HL-60 (cell line): ENCODE data around the gene BLMH.

Experiments
- DNase-seq, 2 experiments: peaks; one replicate each; pipeline ENCODE4 v3.0.0-alpha.2; 2010 to 2020; ENCODE audit warnings: low read depth in 1 of 2, low spot score in 1 of 2
- H3K27ac ChIP-seq: fragments of 250-450 bp; sonication (Bioruptor Pico); replicated peaks from 2 replicates; pipeline ENCODE4 v1.5.1; 2020; ENCODE audit warnings: mild to moderate bottlenecking, moderate library complexity
- H3K27me3 ChIP-seq: fragments of 250-450 bp; sonication (Bioruptor Pico); 2 replicates; pipeline ENCODE4 v1.5.1; 2021; ENCODE audit warnings: mild to moderate bottlenecking, moderate library complexity; ENCODE audit not compliant: insufficient read depth, poor library complexity, severe bottlenecking
- H3K4me3 ChIP-seq: replicated peaks from 2 replicates; pipeline ENCODE4 v1.5.1; 2011; ENCODE audit warnings: mild to moderate bottlenecking, control low read depth, low read length; ENCODE audit not compliant: insufficient read depth
- GABPA ChIP-seq: IDR thresholded peaks from 2 replicates; pipeline ENCODE4 v1.6.1; 2012; ENCODE audit warnings: low read depth
- POLR2AphosphoS5 ChIP-seq: IDR thresholded peaks from 2 replicates; pipeline ENCODE4 v1.6.1; 2012; ENCODE audit warnings: low read depth
- SPI1 ChIP-seq: IDR thresholded peaks from 2 replicates; pipeline ENCODE4 v1.6.1; 2012; ENCODE audit warnings: low read depth, mild to moderate bottlenecking, borderline replicate concordance
- TF ChIP-seq, protein P1 (sequence below): IDR thresholded peaks from 2 replicates; pipeline ENCODE4 v1.6.1; 2012; ENCODE audit warnings: low read depth; ENCODE audit not compliant: insufficient replicate concordance
- TF ChIP-seq, protein P2 (sequence below): IDR thresholded peaks from one replicate; pipeline ENCODE4 v1.5.1; 2011; ENCODE audit warnings: low read length, control low read depth, inconsistent platforms; ENCODE audit not compliant: insufficient read depth

Gene BLMH

DNA sequence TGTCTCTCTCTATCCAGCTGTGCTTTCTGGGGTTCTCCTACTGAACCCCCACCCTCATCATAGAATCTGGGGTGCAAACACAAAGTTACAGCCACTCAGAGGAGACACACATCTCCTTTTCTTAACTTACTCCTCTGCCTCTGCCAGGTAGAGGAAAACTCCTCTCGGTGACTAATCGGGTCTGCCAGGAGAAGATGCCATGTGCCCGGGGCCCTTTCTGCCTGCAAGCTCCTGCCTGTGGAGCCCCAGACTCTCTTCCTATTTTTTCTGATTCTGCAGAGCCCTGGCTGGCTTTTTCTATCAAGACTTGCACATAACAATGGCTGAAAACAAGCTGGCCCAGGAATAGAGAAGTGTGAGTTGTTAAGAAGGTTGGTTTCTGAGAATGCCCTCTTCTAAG, 66.6 kb downstream of the BLMH start:
- H3K27ac ChIP-seq, result no peak overlapping the region
- no peak overlapping the region for H3K4me3 ChIP-seq
- H3K27me3 ChIP-seq, result no peaks in the 10 kb centered on the region
- DNase-seq, result no peak
- TF ChIP-seq, protein P1, sequence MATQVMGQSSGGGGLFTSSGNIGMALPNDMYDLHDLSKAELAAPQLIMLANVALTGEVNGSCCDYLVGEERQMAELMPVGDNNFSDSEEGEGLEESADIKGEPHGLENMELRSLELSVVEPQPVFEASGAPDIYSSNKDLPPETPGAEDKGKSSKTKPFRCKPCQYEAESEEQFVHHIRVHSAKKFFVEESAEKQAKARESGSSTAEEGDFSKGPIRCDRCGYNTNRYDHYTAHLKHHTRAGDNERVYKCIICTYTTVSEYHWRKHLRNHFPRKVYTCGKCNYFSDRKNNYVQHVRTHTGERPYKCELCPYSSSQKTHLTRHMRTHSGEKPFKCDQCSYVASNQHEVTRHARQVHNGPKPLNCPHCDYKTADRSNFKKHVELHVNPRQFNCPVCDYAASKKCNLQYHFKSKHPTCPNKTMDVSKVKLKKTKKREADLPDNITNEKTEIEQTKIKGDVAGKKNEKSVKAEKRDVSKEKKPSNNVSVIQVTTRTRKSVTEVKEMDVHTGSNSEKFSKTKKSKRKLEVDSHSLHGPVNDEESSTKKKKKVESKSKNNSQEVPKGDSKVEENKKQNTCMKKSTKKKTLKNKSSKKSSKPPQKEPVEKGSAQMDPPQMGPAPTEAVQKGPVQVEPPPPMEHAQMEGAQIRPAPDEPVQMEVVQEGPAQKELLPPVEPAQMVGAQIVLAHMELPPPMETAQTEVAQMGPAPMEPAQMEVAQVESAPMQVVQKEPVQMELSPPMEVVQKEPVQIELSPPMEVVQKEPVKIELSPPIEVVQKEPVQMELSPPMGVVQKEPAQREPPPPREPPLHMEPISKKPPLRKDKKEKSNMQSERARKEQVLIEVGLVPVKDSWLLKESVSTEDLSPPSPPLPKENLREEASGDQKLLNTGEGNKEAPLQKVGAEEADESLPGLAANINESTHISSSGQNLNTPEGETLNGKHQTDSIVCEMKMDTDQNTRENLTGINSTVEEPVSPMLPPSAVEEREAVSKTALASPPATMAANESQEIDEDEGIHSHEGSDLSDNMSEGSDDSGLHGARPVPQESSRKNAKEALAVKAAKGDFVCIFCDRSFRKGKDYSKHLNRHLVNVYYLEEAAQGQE, result no peak
- TF ChIP-seq SPI1 (no peak), GABPA (no peak), POLR2AphosphoS5 (no peak)
- TF ChIP-seq, protein P2, sequence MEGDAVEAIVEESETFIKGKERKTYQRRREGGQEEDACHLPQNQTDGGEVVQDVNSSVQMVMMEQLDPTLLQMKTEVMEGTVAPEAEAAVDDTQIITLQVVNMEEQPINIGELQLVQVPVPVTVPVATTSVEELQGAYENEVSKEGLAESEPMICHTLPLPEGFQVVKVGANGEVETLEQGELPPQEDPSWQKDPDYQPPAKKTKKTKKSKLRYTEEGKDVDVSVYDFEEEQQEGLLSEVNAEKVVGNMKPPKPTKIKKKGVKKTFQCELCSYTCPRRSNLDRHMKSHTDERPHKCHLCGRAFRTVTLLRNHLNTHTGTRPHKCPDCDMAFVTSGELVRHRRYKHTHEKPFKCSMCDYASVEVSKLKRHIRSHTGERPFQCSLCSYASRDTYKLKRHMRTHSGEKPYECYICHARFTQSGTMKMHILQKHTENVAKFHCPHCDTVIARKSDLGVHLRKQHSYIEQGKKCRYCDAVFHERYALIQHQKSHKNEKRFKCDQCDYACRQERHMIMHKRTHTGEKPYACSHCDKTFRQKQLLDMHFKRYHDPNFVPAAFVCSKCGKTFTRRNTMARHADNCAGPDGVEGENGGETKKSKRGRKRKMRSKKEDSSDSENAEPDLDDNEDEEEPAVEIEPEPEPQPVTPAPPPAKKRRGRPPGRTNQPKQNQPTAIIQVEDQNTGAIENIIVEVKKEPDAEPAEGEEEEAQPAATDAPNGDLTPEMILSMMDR, result no peak

DNA sequence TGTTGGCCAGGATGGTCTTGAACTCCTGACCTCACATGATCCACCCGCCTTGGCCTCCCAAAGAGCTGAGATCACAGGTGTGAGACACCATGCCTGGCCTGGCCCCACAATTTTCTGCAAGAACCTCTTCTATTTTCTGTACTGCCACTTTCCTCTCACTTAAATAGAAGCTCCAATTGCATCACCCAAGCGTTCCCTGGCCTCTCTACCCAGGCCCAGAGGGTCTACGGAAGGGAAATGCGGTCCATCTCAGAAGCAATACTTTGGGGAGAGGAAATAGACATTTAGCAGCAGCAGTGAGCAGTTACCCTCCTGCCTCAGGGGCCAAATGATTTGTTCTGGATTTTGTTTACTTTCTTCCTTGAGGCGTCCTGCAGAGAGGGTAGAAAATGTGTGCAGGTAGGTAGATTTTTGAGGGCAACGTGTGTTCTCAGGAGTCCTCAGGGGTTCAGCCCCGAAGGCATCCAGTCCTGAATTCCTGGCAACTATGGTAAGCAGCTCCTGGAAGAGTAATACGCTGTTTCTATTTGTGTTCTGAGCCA, 67.3 kb downstream of the BLMH start:
- no peak for DNase-seq
- no peaks in the 10 kb centered on the region for H3K27me3 ChIP-seq
- TF ChIP-seq, protein P2, result no peak
- TF ChIP-seq SPI1 (no peak), GABPA (no peak), POLR2AphosphoS5 (no peak)
- TF ChIP-seq, protein P1, result no peak
- no peak overlapping the region for H3K4me3 ChIP-seq
- no peak overlapping the region for H3K27ac ChIP-seq

DNA sequence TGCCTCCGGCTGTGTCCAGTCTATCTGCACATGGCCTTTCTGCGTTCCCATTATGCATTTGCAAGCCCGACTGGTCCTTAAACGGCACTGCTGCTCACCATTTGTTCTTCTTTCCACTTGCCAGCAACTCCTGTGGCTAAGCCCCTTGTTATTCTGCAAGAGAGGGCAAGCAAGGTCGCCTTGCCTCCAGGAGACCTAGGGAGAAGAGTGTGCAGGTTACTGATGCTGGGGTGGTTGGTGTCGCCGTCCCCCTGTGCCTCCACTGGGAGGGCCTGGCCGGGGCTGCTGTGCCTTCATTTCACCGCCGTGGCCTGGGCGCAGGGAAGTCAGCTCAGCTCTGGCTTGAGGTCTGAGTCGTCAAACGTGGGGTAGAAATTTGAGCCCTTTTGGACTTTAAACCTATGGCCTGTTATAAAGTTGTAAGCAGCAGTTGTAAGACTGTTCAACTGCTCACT, 69.0 kb downstream of the BLMH start:
- Histone ChIP-seq H3K27me3 (no peaks in the 10 kb centered on the region), H3K4me3 (no peak overlapping the region), H3K27ac (no peak overlapping the region)
- TF ChIP-seq, protein P1, result no peak
- no peak for TF ChIP-seq GABPA
- TF ChIP-seq, protein P2, result no peak
- no peak for TF ChIP-seq SPI1
- no peak for TF ChIP-seq POLR2AphosphoS5
- no peak for DNase-seq
